ENCODE data around the gene TUBE1.

Gene TUBE1

DNA sequence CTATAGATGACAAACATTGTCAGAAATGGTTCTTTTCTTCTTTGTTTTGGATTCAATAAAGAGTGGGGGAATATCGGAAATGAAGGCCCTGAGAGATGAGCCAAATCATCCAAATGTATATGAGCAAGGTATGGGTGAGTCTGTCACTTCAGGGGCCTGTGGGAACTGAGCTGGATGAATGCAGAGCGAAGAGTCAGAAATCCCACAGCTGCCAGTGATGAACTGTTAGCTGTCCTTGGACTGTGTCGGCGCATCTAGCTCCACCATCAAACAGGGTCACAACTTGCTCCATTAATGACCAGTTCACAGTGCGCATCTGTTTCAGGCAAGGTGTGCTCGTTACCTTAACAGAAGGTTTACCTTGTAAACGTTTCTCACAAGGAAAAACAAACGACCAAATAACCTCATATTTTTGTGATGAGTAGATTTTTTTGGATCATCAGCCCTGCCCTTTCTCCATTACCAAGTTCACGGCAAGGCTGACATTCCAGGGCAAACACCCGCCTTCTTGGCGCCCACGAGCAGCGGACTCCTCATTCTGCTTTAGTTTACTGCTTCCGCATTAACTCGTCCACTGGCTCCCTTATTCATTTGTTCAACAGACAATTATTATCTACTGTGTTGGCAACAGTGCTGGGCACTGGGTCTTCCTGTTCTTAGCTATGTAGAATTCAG lies 48.4 kb downstream of the TUBE1 start:
- H3K4me3 ChIP-seq (ENCODE audit: low read depth, low read length), result no peak overlapping the region
- no peak for DNase-seq (ENCODE audit: low read depth, low spot score)
- TF ChIP-seq, protein P1, sequence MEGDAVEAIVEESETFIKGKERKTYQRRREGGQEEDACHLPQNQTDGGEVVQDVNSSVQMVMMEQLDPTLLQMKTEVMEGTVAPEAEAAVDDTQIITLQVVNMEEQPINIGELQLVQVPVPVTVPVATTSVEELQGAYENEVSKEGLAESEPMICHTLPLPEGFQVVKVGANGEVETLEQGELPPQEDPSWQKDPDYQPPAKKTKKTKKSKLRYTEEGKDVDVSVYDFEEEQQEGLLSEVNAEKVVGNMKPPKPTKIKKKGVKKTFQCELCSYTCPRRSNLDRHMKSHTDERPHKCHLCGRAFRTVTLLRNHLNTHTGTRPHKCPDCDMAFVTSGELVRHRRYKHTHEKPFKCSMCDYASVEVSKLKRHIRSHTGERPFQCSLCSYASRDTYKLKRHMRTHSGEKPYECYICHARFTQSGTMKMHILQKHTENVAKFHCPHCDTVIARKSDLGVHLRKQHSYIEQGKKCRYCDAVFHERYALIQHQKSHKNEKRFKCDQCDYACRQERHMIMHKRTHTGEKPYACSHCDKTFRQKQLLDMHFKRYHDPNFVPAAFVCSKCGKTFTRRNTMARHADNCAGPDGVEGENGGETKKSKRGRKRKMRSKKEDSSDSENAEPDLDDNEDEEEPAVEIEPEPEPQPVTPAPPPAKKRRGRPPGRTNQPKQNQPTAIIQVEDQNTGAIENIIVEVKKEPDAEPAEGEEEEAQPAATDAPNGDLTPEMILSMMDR (IDR thresholded peaks at IDR 0.05; ENCODE audit: low read depth, low read length), result no peak
- in situ Hi-C loops (cut with HindIII; ENCODE audit: low sequenced_read_pairs), result no loop called here

DNA sequence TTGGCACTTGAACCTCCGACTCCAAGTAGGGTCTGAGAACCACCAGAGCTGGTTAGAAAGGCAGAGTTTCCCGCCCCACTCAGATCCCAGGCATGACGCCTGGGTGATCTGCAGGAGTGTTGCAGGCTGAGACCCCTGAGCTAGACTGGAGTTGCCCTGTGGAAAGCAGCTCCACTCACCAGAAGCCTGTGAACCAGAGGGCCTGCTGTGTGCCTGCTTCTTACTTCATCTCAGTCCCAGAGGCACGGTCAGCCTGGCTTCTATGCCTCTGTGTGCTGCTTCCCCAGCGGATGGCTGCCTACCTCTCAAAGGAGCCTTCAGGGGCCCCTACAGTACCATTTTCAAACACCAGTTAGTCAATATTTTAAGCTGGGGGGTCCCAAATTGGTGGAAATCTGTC lies 49.0 kb downstream of the TUBE1 start:
- in situ Hi-C loops (cut with HindIII; ENCODE audit: low sequenced_read_pairs), result no loop called here
- H3K4me3 ChIP-seq (ENCODE audit: low read depth, low read length), result no peak overlapping the region
- TF ChIP-seq, protein P1 (IDR thresholded peaks at IDR 0.05; ENCODE audit: low read depth, low read length), result no peak
- no peak for DNase-seq (ENCODE audit: low read depth, low spot score)

DNA sequence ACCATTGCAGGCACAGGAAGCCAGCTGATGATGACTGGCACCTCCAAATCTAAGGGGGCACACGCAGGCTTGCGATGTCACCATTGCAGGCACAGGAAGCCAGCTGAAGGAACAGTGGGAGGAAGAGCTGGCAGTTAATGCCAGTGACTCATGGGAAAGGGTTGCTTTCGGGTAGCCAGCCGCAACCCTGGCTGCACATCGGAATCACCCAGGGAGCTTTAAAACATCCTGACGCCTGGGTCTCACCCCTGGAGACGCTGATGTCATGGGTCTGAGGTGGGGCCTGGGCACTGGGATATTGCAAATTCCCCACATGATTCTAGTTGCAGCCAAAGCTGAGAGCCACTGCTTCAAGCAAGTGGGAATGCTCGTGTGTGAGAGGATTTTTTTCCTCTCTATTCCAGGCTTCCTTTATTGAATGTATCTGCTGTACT lies 49.5 kb downstream of the TUBE1 start:
- TF ChIP-seq, protein P1 (IDR thresholded peaks at IDR 0.05; ENCODE audit: low read depth, low read length), result no peak
- H3K4me3 ChIP-seq (ENCODE audit: low read depth, low read length), result no peak overlapping the region
- in situ Hi-C loops (cut with HindIII; ENCODE audit: low sequenced_read_pairs), result no loop called here
- peak; percentile 95 for DNase-seq (ENCODE audit: low read depth, low spot score)

DNA sequence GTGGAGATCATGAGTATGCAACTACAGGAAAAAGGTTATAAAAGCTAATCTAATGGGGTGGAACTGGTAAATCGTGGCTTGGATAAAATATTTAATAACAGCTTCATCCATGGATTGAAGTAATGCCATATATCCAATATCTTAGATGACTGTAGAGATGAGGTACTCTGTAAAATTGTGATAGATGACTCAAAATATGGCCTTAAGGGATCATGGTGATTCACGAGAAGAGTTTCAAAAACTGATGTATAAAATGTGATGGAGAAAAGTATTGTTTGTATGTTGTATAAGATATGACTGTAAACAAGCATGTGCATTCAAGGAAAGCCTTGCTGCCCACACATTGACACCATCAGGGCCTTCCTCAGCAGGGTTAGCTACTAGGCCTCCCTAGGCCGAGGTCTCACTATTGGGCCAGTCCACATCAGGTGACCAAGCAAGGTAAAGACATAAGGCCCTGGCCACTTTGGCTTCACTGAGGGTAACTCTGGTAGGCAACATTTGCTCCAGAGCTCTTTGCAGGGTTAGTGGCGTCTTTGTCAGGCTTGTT lies 51.1 kb downstream of the TUBE1 start:
- H3K4me3 ChIP-seq (ENCODE audit: low read depth, low read length), result no peak overlapping the region
- TF ChIP-seq, protein P1 (IDR thresholded peaks at IDR 0.05; ENCODE audit: low read depth, low read length), result no peak
- in situ Hi-C loops (cut with HindIII; ENCODE audit: low sequenced_read_pairs), result no loop called here
- no peak for DNase-seq (ENCODE audit: low read depth, low spot score)

DNA sequence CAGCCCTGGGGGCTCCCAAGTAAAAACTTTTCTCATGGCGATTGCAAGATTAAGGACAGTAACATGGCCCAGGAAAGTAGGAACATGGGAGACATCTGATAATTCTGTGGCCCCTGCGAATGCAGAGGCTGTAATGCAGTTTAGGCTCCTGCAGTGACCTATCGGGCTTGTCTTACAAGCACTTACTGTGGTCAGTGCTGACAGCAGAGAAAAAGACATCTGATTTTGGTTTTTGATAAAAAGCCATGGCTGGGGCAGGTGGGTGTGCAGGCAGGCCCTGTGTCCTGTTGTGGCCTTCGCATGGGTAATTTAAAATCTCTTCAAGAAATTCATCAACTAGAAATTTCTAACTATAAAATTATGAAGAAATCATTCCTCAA lies 52.7 kb downstream of the TUBE1 start:
- TF ChIP-seq, protein P1 (IDR thresholded peaks at IDR 0.05; ENCODE audit: low read depth, low read length), result no peak
- in situ Hi-C loops (cut with HindIII; ENCODE audit: low sequenced_read_pairs), result no loop called here
- H3K4me3 ChIP-seq (ENCODE audit: low read depth, low read length), result no peak overlapping the region
- no peak for DNase-seq (ENCODE audit: low read depth, low spot score)

DNA sequence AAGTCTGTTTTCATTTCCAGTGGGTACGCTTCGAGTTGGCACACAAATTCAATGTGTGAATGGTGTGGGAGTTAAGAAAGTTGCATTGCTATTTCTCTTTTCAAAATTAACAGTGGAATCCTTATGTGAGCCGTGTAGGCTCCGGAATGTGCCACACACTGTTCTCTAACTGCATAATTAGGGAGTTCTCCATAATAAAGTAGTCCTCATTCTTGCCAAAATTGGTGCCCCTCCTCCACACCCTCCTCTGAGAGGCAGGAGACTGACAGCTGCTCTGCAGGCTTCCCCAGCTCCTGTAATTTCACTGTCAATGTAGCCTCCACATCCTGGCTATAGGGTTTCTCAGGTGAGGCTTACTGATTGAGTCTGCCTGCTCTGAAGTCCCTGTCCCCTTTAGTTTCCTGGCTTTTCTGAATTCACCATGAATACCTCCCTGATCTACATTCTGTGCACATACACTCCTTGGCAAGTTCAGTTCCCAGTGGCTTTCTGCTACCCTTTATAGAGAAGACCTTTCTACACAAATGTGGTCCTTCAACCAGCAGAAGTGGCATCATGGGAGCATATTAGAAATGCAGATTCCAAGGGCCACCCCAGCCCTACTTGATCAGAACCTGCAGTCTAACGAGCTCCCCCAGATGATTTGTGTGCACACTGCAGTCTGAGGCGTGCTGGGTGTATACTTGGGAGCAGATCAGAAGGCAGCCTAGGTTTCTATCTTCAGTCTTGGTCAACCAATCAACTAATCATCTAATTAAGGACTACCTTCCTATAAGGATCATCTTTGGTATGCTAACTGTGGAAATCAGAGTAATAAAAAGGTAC lies 53.3 kb downstream of the TUBE1 start:
- in situ Hi-C loops (cut with HindIII; ENCODE audit: low sequenced_read_pairs), result no loop called here
- TF ChIP-seq, protein P1 (IDR thresholded peaks at IDR 0.05; ENCODE audit: low read depth, low read length), result no peak
- no peak overlapping the region for H3K4me3 ChIP-seq (ENCODE audit: low read depth, low read length)
- no peak for DNase-seq (ENCODE audit: low read depth, low spot score)

Measured in astrocyte of the spinal cord (primary cell).